Measurements from ENCODE around the gene RABGAP1L.

DNA sequence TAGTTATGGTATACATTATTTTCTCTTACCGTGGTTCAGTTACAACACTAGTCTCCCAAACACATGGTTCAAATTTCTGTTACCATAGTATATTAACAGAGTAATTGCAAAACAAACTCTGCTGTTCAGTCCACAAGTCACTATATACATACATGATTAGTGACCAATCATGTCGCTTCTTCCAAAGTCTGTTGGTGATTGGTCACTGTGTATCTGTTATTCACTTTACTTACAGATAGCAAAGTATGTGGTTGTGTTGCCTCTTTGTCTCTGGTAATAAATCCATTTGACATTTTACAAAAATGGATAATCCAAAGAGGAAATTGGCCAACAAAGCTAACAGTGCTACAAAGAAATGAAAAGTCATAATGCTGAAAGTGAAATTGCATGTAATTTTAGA lies 107.2 kb downstream of the RABGAP1L start:
- TF ChIP-seq POLR2A (IDR thresholded peaks at IDR 0.05), result no peak
- no peak for TF ChIP-seq CTCF (IDR thresholded peaks at IDR 0.05)
- no peak for TF ChIP-seq EP300 (IDR thresholded peaks at IDR 0.05)
